Stimulated activated naive CD8-positive, alpha-beta T cell treated with anti-CD3 and anti-CD28 coated beads, Interleukin-15, Interleukin-2, amounts not matched to agents 100 U/mL and 50 U/mL, for 24 hours (primary cell): ENCODE results near the gene SLC35G4.
"Not testable (repeated sequence)": the region's sequence is repeated elsewhere in the genome, so short reads cannot be mapped to it uniquely, and the experiment has no call there.

Experiments used
- ATAC-seq: fragments of 150-1000 bp; cut with Tn5 transposase; one replicate; pipeline ENCODE4 v1.10.0; 2021
- DNase-seq: peaks from one replicate; pipeline ENCODE4 v3.0.0; 2021

SLC35G4 gene

GRCh38 chr18:11614042-11614441, 4.6 kb downstream of the SLC35G4 start:
- not testable (repeated sequence) for ATAC-seq, DNase-seq

- ATAC-seq, DNase-seq: not testable (repeated sequence)
Measured at GRCh38 chr18:11614981-11615380, 5.6 kb downstream of the SLC35G4 start.

DNA sequence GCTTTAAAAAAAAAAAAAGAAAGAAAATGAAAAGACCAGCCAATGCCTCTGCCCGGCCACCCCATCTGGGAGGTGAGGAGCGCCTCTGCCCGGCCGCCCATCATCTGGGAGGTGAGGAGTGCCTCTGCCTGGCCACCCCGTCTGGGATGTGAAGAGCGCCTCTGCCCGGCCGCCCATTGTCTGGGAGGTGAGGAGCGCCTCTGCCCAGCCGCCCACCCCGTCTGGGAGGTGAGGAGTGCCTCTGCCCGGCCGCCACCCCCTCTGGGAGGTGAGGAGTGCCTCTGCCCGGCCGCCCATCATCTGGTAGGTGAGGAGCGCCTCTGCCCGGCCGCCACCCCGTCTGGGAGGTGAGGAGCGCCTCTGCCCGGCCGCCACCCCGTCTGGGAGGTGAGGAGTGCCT, 37.9 kb downstream of the SLC35G4 start:
- not testable (repeated sequence) for ATAC-seq, DNase-seq

- DNase-seq, ATAC-seq: not testable (repeated sequence)
Measured at GRCh38 chr18:11647804-11648203, 38.4 kb downstream of the SLC35G4 start.

DNA sequence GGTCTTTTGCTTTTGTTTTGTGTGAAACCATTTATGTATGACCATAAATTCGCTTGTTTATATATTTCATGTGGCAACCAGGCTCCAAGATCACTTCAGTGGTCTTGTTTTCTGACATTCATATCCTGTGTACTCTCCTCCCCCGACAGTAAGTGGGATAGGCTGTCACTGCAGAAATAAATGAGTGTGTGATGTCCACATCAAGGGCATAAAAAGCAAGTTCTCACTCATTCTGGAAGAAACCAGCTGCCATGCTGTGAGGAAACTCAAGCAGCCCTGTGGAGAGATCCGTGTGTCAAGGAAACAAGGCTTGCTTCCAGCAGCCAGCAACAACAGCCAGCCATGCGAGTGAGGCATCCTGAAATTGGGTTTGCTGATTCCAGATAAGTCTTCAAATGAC, 40.4 kb downstream of the SLC35G4 start:
- DNase-seq = no peak
- no peak for ATAC-seq

GRCh38 chr18:11651899-11652298, 42.5 kb downstream of the SLC35G4 start:
- no peak for ATAC-seq
- DNase-seq = no peak

GRCh38 chr18:11653521-11653920, 44.1 kb downstream of the SLC35G4 start:
- no peak for ATAC-seq
- no peak for DNase-seq

DNA sequence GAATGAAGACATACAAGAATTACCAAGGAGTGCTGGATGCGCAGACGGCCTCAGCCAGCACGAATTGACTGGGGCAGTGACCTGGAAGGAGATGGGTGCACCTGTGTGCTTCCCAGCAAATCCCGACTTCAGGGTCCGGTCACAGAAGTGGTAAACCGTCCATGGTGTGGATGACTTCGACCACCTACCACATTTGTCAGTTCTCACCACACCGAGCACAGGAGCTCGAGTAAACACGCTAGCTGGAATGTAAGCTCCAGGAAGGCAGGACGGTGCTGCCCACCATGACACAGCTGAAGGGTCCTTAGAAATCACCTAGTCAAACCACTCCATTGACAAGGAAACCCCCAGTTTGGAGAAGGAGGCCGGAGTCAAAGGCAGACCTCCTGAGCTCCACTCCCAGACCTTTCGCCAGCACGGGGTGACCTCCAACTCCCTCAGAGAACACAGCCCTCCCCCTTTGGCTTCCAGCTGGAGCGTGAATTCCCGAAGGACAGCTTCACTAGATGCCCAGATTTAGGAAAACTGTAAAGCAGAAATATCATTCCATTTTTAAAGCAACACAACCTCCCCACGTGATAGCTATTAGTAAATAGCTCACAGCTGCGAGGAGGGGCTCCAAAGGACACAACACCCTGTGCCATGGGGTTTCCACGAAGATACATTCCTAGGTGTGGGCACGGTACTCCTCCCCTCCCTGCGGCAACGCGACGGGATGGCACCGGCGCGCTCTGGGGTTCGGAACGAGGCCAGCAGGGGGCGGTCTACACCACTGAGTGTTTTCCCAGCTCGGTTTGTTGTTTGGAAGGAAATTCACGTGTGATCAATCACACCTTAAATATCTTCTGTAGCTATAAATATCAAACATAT, 45.6 kb downstream of the SLC35G4 start:
- DNase-seq (peak; percentile 70), ATAC-seq (no peak)

GRCh38 chr18:11655606-11655932, 46.2 kb downstream of the SLC35G4 start:
- ATAC-seq (no peak), DNase-seq (no peak)

GRCh38 chr18:11657152-11657551, 47.8 kb downstream of the SLC35G4 start:
- ATAC-seq (no peak), DNase-seq (no peak)

- ATAC-seq (no peak), DNase-seq (no peak)
Measured at GRCh38 chr18:11657554-11657953, 48.2 kb downstream of the SLC35G4 start.

DNA sequence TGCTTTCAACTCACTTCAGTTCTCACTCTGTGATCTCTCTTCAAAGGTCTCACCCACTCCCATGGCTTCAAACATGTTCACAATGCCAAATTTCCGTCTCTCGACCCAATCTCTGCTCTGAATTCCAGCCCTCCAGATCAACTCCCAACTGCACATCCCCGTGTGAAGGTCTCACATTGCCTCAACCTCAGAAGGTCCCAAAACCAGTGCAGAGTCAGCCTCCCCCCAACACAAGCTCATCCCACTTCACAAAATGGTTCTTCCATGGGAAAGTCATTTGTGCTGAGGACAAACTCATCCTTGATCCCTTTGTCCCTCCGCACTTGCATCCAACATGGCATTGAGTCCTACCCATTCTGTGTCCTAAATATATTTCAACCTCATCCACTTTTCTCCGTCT, 48.6 kb downstream of the SLC35G4 start:
- ATAC-seq = no peak
- no peak for DNase-seq

GRCh38 chr18:11658989-11659388, 49.6 kb downstream of the SLC35G4 start:
- ATAC-seq (no peak), DNase-seq (no peak)
